NCI-H2196 (cell line): Measurements from ENCODE around the gene ZFC3H1.
"Not testable (repeated sequence)": the region's sequence is repeated elsewhere in the genome, so short reads cannot be mapped to it uniquely, and the experiment has no call there.

Source experiments
- DNase-seq: peaks from one replicate; lab custom pipeline; 2025; ENCODE audit not compliant: unreplicated experiment; lab: John Stamatoyannopoulos, UW

The ZFC3H1 gene

GRCh38 chr12:71584356-71584755, 79.3 kb downstream of the ZFC3H1 start:
- no peak for DNase-seq

GRCh38 chr12:71582925-71583324, 80.7 kb downstream of the ZFC3H1 start:
- no peak for DNase-seq

- DNase-seq: no peak
Measured at GRCh38 chr12:71581206-71581605, 82.4 kb downstream of the ZFC3H1 start.

- DNase-seq: no peak
Measured at GRCh38 chr12:71578694-71579258, 84.9 kb downstream of the ZFC3H1 start.

- DNase-seq: no peak
Measured at GRCh38 chr12:71576496-71576895, 87.2 kb downstream of the ZFC3H1 start.

- DNase-seq: not testable (repeated sequence)
Measured at GRCh38 chr12:71569885-71570284, 93.8 kb downstream of the ZFC3H1 start.

GRCh38 chr12:71567537-71567936, 96.1 kb downstream of the ZFC3H1 start:
- DNase-seq: no peak

GRCh38 chr12:71566655-71567054, 97.0 kb downstream of the ZFC3H1 start:
- no peak for DNase-seq

GRCh38 chr12:71565535-71565934, 98.1 kb downstream of the ZFC3H1 start:
- DNase-seq: no peak

- DNase-seq: no peak
Measured at GRCh38 chr12:71562676-71563595, 100.7 kb downstream of the ZFC3H1 start.
